ENCODE measurements around the gene ATOX1.

The ATOX1 gene

GRCh38 chr5:151766975-151767374, 8.5 kb upstream of the ATOX1 start:
- DNase-seq, result no peak

- no peak for DNase-seq
Observed at GRCh38 chr5:151764801-151765200, 6.4 kb upstream of the ATOX1 start.

- no peak for DNase-seq
Observed at GRCh38 chr5:151758141-151758429, 346 bp downstream of the ATOX1 start.

GRCh38 chr5:151757233-151758140, 944 bp downstream of the ATOX1 start:
- DNase-seq, result no peak

GRCh38 chr5:151755383-151755782, 3.0 kb downstream of the ATOX1 start:
- DNase-seq, result no peak

GRCh38 chr5:151751593-151751992, 6.8 kb downstream of the ATOX1 start:
- no peak for DNase-seq

GRCh38 chr5:151751091-151751490, 7.3 kb downstream of the ATOX1 start:
- no peak for DNase-seq

- DNase-seq, result no peak
Observed at GRCh38 chr5:151750121-151750520, 8.3 kb downstream of the ATOX1 start.

- peak; percentile 36 for DNase-seq
Observed at GRCh38 chr5:151745071-151745705, 13.2 kb downstream of the ATOX1 start.

- DNase-seq, result no peak
Observed at GRCh38 chr5:151743530-151743929, 14.9 kb downstream of the ATOX1 start.

- no peak for DNase-seq
Observed at GRCh38 chr5:151742870-151743294, 15.5 kb downstream of the ATOX1 start.

- no peak for DNase-seq
Observed at GRCh38 chr5:151741678-151742423, 16.6 kb downstream of the ATOX1 start.

GRCh38 chr5:151740958-151741373, 17.5 kb downstream of the ATOX1 start:
- DNase-seq, result no peak

- DNase-seq, result peak; percentile 42
Observed at GRCh38 chr5:151740336-151740942, 18.0 kb downstream of the ATOX1 start.

- DNase-seq, result no peak
Observed at GRCh38 chr5:151739939-151740335, 18.5 kb downstream of the ATOX1 start.

GRCh38 chr5:151739395-151739794, 19.0 kb downstream of the ATOX1 start:
- no peak for DNase-seq

GRCh38 chr5:151738125-151738848, 20.1 kb downstream of the ATOX1 start:
- no peak for DNase-seq

- DNase-seq, result no peak
Observed at GRCh38 chr5:151737431-151737830, 21.0 kb downstream of the ATOX1 start.

GRCh38 chr5:151735646-151736045, 22.8 kb downstream of the ATOX1 start:
- no peak for DNase-seq

- DNase-seq, result no peak
Observed at GRCh38 chr5:151734064-151734408, 24.4 kb downstream of the ATOX1 start.

GRCh38 chr5:151733358-151734063, 24.9 kb downstream of the ATOX1 start:
- no peak for DNase-seq

GRCh38 chr5:151730381-151730780, 28.1 kb downstream of the ATOX1 start:
- DNase-seq, result no peak

Measured in activated CD4-positive, CD25-positive, alpha-beta regulatory T cell treated with anti-CD3 and anti-CD28 coated beads, Interleukin-2, amount 50 U/mL, for 72 hours (primary cell).